Sigmoid colon (tissue), 7 donors: Measurements from ENCODE around the gene HSPG2. TPM values are rescaled to one million over a fixed set of nuclear protein-coding genes. Genes with fewer than 3 reads are reported as not detected.

ENCODE experiments used
- DNase-seq: peaks from one replicate; pipeline ENCODE4 v3.0.0-alpha.2; 2019
- H3K27ac ChIP-seq, 4 donors: fragments of 200-600 bp; sonication (generic); one replicate each; pipeline ENCODE4 v1.5.1; 2016 to 2019; ENCODE audit warnings: mild to moderate bottlenecking in 1 of 4
- H3K27me3 ChIP-seq, 3 donors: fragments of 200-600 bp; sonication (generic); one replicate each; pipeline ENCODE4 v1.5.1; 2019; ENCODE audit warnings: mild to moderate bottlenecking in 1 of 3
- H3K36me3 ChIP-seq, 4 donors: fragments of 200-600 bp; sonication (generic); one replicate each; pipeline ENCODE4 v1.5.1; 2016 to 2019
- H3K4me1 ChIP-seq, 4 donors: fragments of 200-600 bp; sonication (generic); one replicate each; pipeline ENCODE4 v1.5.1; 2017 to 2019
- H3K4me3 ChIP-seq, 4 donors: fragments of 200-600 bp; sonication (generic); one replicate each; pipeline ENCODE4 v1.5.1; 2017 to 2019; ENCODE audit warnings: mild to moderate bottlenecking in 2 of 4, moderate library complexity in 1 of 4
- H3K9me3 ChIP-seq, 4 donors: fragments of 200-600 bp in 3 of 4; sonication (generic) in 3 of 4; one replicate each; pipeline versions ENCODE4 v1.5.1 to v1.6.1; 2013 to 2019
- EP300 ChIP-seq, 4 donors: sonication (generic); formaldehyde crosslinking; IDR thresholded peaks; one replicate each; pipeline ENCODE4 v1.6.1; 2017; ENCODE audit warnings: antibody characterized with exemption in 4 of 4
- POLR2A ChIP-seq, 2 donors: fragments of 450-650 bp; IDR thresholded peaks; one replicate each; pipeline ENCODE4 v1.6.1; 2016; ENCODE audit warnings: antibody characterized with exemption in 2 of 2, mild to moderate bottlenecking in 2 of 2, moderate library complexity in 2 of 2
- POLR2AphosphoS5 ChIP-seq, 4 donors: sonication (generic); formaldehyde crosslinking; IDR thresholded peaks; one replicate each; pipeline ENCODE4 v1.6.1; 2017; ENCODE audit warnings: antibody characterized with exemption in 4 of 4
- WGBS, 2 donors: extraction: QIAGEN DNeasy Blood & Tissue Kit; methylation state at CpG; one replicate each; pipeline ENCODE4 v1.1.7; 2013; 5-methylcytosine and 5-hydroxymethylcytosine counted together
- intact Hi-C: fragments of 100-400 bp; cut with DNase I; formaldehyde crosslinking; loops from one replicate; pipeline ENCODE4 v1.15.1; 2023
- polyA plus RNA-seq, 3 donors: library from polyadenylated mRNA; stranded (reverse); fragments of 200-250 nt; gene quantifications; one replicate each; pipeline ENCODE4 v1.2.3, GENCODE V29; 2013
- total RNA-seq, 4 donors: library from RNA; depleted of rRNA; stranded (reverse); fragments of >200 nt; gene quantifications; one replicate each; pipeline ENCODE4 v1.1.0, GENCODE V29; 2016
- TF ChIP-seq, protein P1 (sequence below), 4 experiments: fragments of 450-650 bp in 3 of 4; fragments of 200-600 bp in 1 of 4; IDR thresholded peaks; one replicate each; pipeline ENCODE4 v1.5.1; 2016 to 2019; ENCODE audit warnings: antibody characterized with exemption in 4 of 4, mild to moderate bottlenecking in 3 of 4, moderate library complexity in 2 of 4
- donor health status: healthy with polysubstance abuse.
- donor health status: Bipolar disorder and iron deficiency.
- donor health status: healthy.

Gene HSPG2
- total and polyA plus RNA-seq, 7 donors, result 6.0 to 761 (median 104) TPM

- H3K36me3 ChIP-seq, result peaks cover 81 to 100% (median 93%) of the 10 kb centered on the region in 4 donors
- H3K4me3 ChIP-seq, result no peak overlapping the region
- H3K4me1 ChIP-seq, result no peaks in the 10 kb centered on the region
- H3K9me3 ChIP-seq, result no peaks in the 10 kb centered on the region
- TF ChIP-seq EP300 (IDR thresholded peaks at IDR 0.05), result no peak
- no peak for TF ChIP-seq POLR2A (IDR thresholded peaks at IDR 0.05)
- TF ChIP-seq, protein P1, sequence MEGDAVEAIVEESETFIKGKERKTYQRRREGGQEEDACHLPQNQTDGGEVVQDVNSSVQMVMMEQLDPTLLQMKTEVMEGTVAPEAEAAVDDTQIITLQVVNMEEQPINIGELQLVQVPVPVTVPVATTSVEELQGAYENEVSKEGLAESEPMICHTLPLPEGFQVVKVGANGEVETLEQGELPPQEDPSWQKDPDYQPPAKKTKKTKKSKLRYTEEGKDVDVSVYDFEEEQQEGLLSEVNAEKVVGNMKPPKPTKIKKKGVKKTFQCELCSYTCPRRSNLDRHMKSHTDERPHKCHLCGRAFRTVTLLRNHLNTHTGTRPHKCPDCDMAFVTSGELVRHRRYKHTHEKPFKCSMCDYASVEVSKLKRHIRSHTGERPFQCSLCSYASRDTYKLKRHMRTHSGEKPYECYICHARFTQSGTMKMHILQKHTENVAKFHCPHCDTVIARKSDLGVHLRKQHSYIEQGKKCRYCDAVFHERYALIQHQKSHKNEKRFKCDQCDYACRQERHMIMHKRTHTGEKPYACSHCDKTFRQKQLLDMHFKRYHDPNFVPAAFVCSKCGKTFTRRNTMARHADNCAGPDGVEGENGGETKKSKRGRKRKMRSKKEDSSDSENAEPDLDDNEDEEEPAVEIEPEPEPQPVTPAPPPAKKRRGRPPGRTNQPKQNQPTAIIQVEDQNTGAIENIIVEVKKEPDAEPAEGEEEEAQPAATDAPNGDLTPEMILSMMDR (IDR thresholded peaks at IDR 0.05), result no peak
- no peak for TF ChIP-seq POLR2AphosphoS5 (IDR thresholded peaks at IDR 0.05)
- intact Hi-C loops, result no loop called here
- 91 to 95% methylated on average over 17 of the region's 17 CpGs for WGBS, 2 donors
- no peak for DNase-seq
- no peaks in the 10 kb centered on the region for H3K27me3 ChIP-seq
- H3K27ac ChIP-seq, result no peak overlapping the region
Measured at GRCh38 chr1:21848524-21849174, 88.5 kb downstream of the HSPG2 start.

DNA sequence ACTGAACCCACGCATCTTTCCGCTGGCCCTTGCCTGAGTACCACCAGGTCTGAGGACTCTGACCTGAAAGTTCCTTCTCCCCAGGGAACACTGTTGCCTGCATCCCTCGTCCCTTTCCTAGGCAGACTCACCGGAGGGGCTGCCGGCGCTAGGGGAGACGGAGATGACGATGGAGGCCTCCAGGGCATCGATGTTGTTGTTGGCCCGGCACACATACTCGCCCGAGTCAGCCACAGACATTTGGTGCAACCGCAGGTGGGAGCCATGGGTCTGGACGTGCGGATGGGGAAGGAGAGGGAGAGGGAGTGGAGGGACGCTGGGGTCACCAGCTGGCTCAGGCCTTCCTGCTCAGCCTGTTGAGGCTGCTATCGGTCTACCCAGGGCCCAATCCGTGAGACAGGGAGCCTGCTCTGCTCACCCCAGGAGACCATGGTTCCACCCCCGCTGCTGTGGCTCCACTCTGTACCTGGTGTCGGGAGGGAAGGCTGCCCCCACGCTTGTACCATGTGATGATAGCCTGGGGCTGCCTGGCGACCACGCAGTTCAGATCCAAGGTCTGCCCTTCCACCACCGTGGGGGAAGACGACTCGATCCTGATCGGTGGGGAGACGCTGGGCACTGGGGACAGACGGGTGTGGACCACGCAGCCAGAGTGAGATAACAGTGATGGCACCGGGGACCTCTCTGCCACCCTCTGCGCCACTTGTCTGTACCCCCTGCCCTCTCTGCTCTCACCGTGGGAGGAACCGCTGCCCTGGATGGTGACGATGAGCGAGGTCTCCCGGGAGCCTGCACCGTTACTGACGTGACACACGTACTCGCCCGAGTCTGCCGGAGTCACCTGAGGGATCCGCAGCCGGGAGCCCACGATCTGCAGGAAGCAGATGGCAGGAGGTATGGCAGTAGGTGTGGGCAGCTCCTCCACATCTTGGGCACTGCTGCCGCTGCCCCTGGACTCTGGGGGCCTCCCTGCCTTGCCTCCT lies 89.6 kb downstream of the HSPG2 start:
- DNase-seq, result no peak

DNA sequence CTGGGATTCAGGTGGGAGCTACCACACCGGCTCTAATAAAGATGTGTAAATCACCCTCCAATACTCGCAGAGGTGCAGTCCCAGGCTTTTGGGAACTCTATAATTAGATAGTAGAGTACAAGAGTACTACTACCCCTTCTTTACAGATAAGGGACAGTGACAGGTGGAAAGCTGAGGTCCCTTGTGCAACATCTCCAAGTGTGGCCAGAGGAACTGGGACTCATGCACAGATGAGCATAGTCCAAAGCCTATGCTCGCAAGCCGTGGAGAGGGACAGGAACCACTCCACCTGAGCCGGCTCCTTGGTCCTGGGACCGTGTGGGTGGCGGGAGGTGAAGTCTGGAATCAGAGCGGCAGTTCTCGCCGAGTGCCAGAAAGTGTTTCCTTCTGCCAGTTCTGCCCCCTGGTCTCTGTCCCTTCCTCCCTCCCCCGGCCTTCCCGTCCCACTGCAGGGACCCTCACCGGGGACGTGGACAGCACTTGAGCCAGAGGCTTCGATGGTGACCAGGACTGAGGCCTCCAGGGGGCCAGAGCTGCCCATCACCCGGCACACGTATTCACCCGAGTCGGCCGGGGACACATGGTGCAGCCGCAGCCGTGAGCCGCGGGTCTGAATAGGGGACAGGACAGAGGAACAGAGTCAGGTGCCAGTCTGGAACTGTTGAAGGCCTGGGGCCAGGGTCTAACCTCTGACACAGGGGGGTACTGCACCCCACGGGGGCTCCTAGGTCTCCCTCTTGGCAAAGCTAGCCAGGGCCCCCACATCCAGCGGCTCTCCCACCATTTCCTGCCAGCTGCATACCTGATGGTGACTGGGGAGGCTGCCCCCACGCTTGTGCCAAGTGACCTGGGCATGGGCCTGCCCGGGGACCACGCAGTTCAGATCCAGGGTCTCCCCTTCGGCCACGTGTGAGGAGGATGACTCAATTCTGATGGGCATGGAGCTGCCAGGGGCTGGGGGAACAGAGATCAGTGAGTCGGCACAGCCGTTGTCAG lies 91.2 kb downstream of the HSPG2 start:
- intact Hi-C loops, result no loop called here
- Histone ChIP-seq H3K27ac (no peak overlapping the region), H3K36me3 (peaks cover 81 to 100% (median 95%) of the 10 kb centered on the region in 4 donors), H3K27me3 (no peaks in the 10 kb centered on the region), H3K4me1 (no peaks in the 10 kb centered on the region), H3K4me3 (no peak overlapping the region), H3K9me3 (no peaks in the 10 kb centered on the region)
- WGBS, 2 donors, result 95 to 96% methylated on average over 33 of the region's 33 CpGs
- DNase-seq, result no peak
- no peak for TF ChIP-seq POLR2A (IDR thresholded peaks at IDR 0.05)
- TF ChIP-seq, protein P1 (IDR thresholded peaks at IDR 0.05), result no peak
- TF ChIP-seq POLR2AphosphoS5 (IDR thresholded peaks at IDR 0.05), result no peak
- TF ChIP-seq EP300 (IDR thresholded peaks at IDR 0.05), result no peak

More for the DNA sequence above, 89.6 kb downstream of the HSPG2 start:
- Histone ChIP-seq H3K4me3 (no peak overlapping the region), H3K4me1 (no peaks in the 10 kb centered on the region), H3K27me3 (no peaks in the 10 kb centered on the region), H3K36me3 (peaks cover 80 to 100% (median 95%) of the 10 kb centered on the region in 4 donors), H3K27ac (no peak overlapping the region), H3K9me3 (no peaks in the 10 kb centered on the region)
- TF ChIP-seq POLR2AphosphoS5 (IDR thresholded peaks at IDR 0.05) (no peak), EP300 (IDR thresholded peaks at IDR 0.05) (no peak), POLR2A (IDR thresholded peaks at IDR 0.05) (no peak)
- TF ChIP-seq, protein P1 (IDR thresholded peaks at IDR 0.05), result no peak
- WGBS, 2 donors, result 95% methylated on average over 47 of the region's 47 CpGs
- intact Hi-C loops, result no loop called here

DNA sequence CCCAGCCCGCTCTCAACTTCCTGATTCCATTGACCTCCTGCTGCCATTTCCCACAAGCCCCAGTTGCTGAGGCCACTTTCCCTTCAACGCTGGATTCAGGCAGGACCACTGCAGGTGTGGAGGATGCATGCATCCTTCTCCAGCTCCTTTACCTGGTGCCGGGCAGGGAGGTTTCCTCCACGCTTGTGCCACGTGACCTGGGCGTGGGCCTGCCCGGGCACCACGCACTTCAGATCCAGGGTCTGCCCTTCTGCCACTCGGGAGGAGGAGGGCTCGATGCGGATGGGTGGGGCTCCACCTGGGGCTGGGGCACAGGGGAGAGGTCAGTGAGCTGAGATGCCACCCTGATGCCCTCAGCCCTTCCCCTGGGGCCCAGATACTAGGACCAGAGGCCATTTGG lies 93.1 kb downstream of the HSPG2 start:
- DNase-seq, result no peak

More for the DNA sequence above, 93.1 kb downstream of the HSPG2 start:
- no peaks in the 10 kb centered on the region for H3K4me1 ChIP-seq
- TF ChIP-seq EP300 (IDR thresholded peaks at IDR 0.05), result no peak
- TF ChIP-seq, protein P1 (IDR thresholded peaks at IDR 0.05), result no peak
- no peak for TF ChIP-seq POLR2A (IDR thresholded peaks at IDR 0.05)
- no peak for TF ChIP-seq POLR2AphosphoS5 (IDR thresholded peaks at IDR 0.05)
- intact Hi-C loops, result no loop called here
- 91 to 93% methylated on average over 11 of the region's 11 CpGs for WGBS, 2 donors
- H3K9me3 ChIP-seq, result no peaks in the 10 kb centered on the region
- H3K36me3 ChIP-seq, result peaks cover 81 to 100% (median 96%) of the 10 kb centered on the region in 4 donors
- no peaks in the 10 kb centered on the region for H3K27me3 ChIP-seq
- no peak overlapping the region for H3K4me3 ChIP-seq
- no peak overlapping the region for H3K27ac ChIP-seq
